HepG2 (cell line): ENCODE results near the gene TPRX1. TPM values are rescaled to one million over a fixed set of nuclear protein-coding genes. Genes with fewer than 3 reads are reported as not detected.

ENCODE experiments used
- ATAC-seq: fragments of 200-7000 bp; cut with Tn5 transposase; 3 replicates; pipeline ENCODE4 v1.9.1; 2020; ENCODE audit warnings: mild to moderate bottlenecking, moderate library complexity
- BruUV-seq: library from RNA; stranded (reverse); fragments of 400-500 nt; replicated peaks from 2 replicates; lab custom pipeline; 2021; lab: Mats Ljungman, UMichigan
- CTCF ChIA-PET: fragments of 300-600 bp; formaldehyde crosslinking; extraction: SDS; loops from one replicate; lab custom pipeline; 2021; ENCODE audit warnings: low total read pairs, inconsistent platforms, low intra/inter-chr PET ratio; lab: Yijun Ruan, JAX
- POLR2A ChIA-PET: fragments of 350-600 bp; sonication (Branson Sonifier 250); formaldehyde crosslinking; loops from one replicate; lab custom pipeline; 2020; ENCODE audit warnings: antibody characterized with exemption, inconsistent platforms; lab: Yijun Ruan, JAX
- DNase-seq: peaks from one replicate; pipeline ENCODE4 v3.0.0-alpha.2; 2015; ENCODE audit warnings: low spot score
- FAIRE-seq: peaks from 3 replicates; lab custom pipeline; 2011; peaks lifted over from hg19 to GRCh38; lab: Jason Lieb, UNC
- H2AFZ ChIP-seq: one replicate; pipeline ENCODE4 v1.6.1; 2011; ENCODE audit warnings: low read length, inconsistent platforms
- H3K27ac ChIP-seq: fragments of 300-600 bp; 3 replicates; pipeline ENCODE4 v1.8.0; 2011; ENCODE audit warnings: mixed run types, mild to moderate bottlenecking, mixed read lengths, low read length, inconsistent platforms; ENCODE audit not compliant: insufficient read depth; ENCODE audit errors: extremely low read length
- H3K27me3 ChIP-seq, 2 experiments: fragments of 200-600 bp in 1 of 2; 2 replicates in 1 of 2; 3 replicates in 1 of 2; pipeline versions ENCODE4 v1.6.0 to v1.8.0; 2011; ENCODE audit warnings: low read length in 2 of 2, mild to moderate bottlenecking in 2 of 2, moderate library complexity in 2 of 2, inconsistent platforms in 1 of 2; ENCODE audit not compliant: insufficient read depth in 2 of 2, control insufficient read depth in 1 of 2
- H3K36me3 ChIP-seq, 2 experiments: fragments of 200-600 bp in 1 of 2; replicated peaks in 1 of 2; 2 replicates in 1 of 2; 3 replicates in 1 of 2; pipeline versions ENCODE4 v1.5.1 to v1.8.0; 2011; ENCODE audit warnings: low read length in 2 of 2, inconsistent platforms in 1 of 2; ENCODE audit not compliant: insufficient read depth in 2 of 2, control insufficient read depth in 1 of 2
- H3K4me1 ChIP-seq: 2 replicates; pipeline ENCODE4 v1.5.1; 2012; ENCODE audit warnings: low read length, inconsistent platforms; ENCODE audit not compliant: insufficient read depth
- H3K4me2 ChIP-seq: 2 replicates; pipeline ENCODE4 v1.6.0; 2011; ENCODE audit warnings: low read depth, low read length, inconsistent platforms
- H3K4me3 ChIP-seq, 3 experiments: fragments of 200-600 bp in 1 of 3; sonication (generic), shearing (Covaris generic) in 1 of 3; replicated peaks in 1 of 3; 2 replicates each; pipeline ENCODE4 v1.5.1; 2011 to 2016; ENCODE audit warnings: low read length in 3 of 3, inconsistent platforms in 2 of 3, low read depth in 2 of 3, mild to moderate bottlenecking in 2 of 3, control low read depth in 1 of 3, mixed read lengths in 1 of 3; ENCODE audit not compliant: insufficient read depth in 1 of 3
- H3K79me2 ChIP-seq: one replicate; pipeline ENCODE4 v1.6.1; 2011; ENCODE audit warnings: low read length, inconsistent platforms; ENCODE audit not compliant: insufficient read depth
- H3K9ac ChIP-seq: 2 replicates; pipeline ENCODE4 v1.6.0; 2011; ENCODE audit warnings: mild to moderate bottlenecking, low read depth, low read length, inconsistent platforms; ENCODE audit not compliant: insufficient read depth
- H3K9me3 ChIP-seq: 2 replicates; pipeline ENCODE4 v1.5.1; 2012; ENCODE audit warnings: mild to moderate bottlenecking, low read length
- H4K20me1 ChIP-seq: 2 replicates; pipeline ENCODE4 v1.6.0; 2011; ENCODE audit warnings: inconsistent platforms, mild to moderate bottlenecking, low read length, moderate library complexity; ENCODE audit not compliant: insufficient read depth
- ATF3 ChIP-seq: sonication (generic); formaldehyde crosslinking; IDR thresholded peaks from 2 replicates; pipeline ENCODE4 v1.4.0; 2020; ENCODE audit warnings: missing genetic modification reagents
- ERF ChIP-seq: IDR thresholded peaks from 2 replicates; pipeline ENCODE4 v1.6.1; 2018; ENCODE audit warnings: missing biosample characterization, missing genetic modification reagents
- ESRRA ChIP-seq: sonication (generic); formaldehyde crosslinking; IDR thresholded peaks from 2 replicates; pipeline ENCODE4 v1.5.1; 2020; ENCODE audit warnings: mild to moderate bottlenecking, low read depth, missing genetic modification reagents
- FOXK2 ChIP-seq: fragments of 450-650 bp; IDR thresholded peaks from 2 replicates; pipeline ENCODE4 v1.6.1; 2016
- GTF3A ChIP-seq: sonication (generic); formaldehyde crosslinking; conservative IDR thresholded peaks from 2 replicates; pipeline ENCODE4 v1.4.0; 2020; ENCODE audit warnings: mild to moderate bottlenecking, missing genetic modification reagents
- HMGA1 ChIP-seq: sonication (generic); formaldehyde crosslinking; conservative IDR thresholded peaks from 2 replicates; pipeline ENCODE4 v1.4.0; 2020; ENCODE audit warnings: missing genetic modification reagents
- HNF1A ChIP-seq, 2 experiments: sonication (generic) in 1 of 2; formaldehyde crosslinking in 1 of 2; IDR thresholded peaks; 2 replicates each; pipeline versions ENCODE4 v1.4.0 to v1.6.1; 2016 to 2020; ENCODE audit warnings: borderline replicate concordance in 1 of 2, low read depth in 1 of 2, mild to moderate bottlenecking in 1 of 2, missing genetic modification reagents in 1 of 2
- HNRNPH1 ChIP-seq: fragments of 200-400 bp; formaldehyde crosslinking; optimal IDR thresholded peaks from 2 replicates; pipeline ENCODE3; 2017; ENCODE audit warnings: mild to moderate bottlenecking, low read depth, low read length
- MYNN ChIP-seq: sonication (generic); formaldehyde crosslinking; IDR thresholded peaks from 2 replicates; pipeline ENCODE4 v1.4.0; 2020; ENCODE audit warnings: mild to moderate bottlenecking, low read depth, missing genetic modification reagents
- NR2F2 ChIP-seq: IDR thresholded peaks from 2 replicates; pipeline ENCODE4 v1.6.1; 2012; ENCODE audit warnings: low read depth, inconsistent platforms, borderline replicate concordance
- PHF5A ChIP-seq: IDR thresholded peaks from one replicate; pipeline ENCODE4 v1.6.1; 2018; ENCODE audit warnings: low read depth, missing genetic modification reagents; ENCODE audit not compliant: unreplicated experiment
- POLR2AphosphoS5 ChIP-seq: IDR thresholded peaks from 2 replicates; pipeline ENCODE4 v1.6.1; 2012; ENCODE audit warnings: low read depth, low read length
- RXRA ChIP-seq: sonication (generic); formaldehyde crosslinking; IDR thresholded peaks from 2 replicates; pipeline ENCODE4 v1.5.1; 2020; ENCODE audit warnings: missing genetic modification reagents
- SIX1 ChIP-seq: sonication (generic); formaldehyde crosslinking; IDR thresholded peaks from 2 replicates; pipeline ENCODE4 v1.4.0; 2020; ENCODE audit warnings: missing genetic modification reagents, borderline replicate concordance
- ZBTB7A ChIP-seq: sonication (generic); formaldehyde crosslinking; IDR thresholded peaks from 2 replicates; pipeline ENCODE4 v1.8.0; 2022; ENCODE audit warnings: mild to moderate bottlenecking, missing genetic modification reagents
- ZFP36L1 ChIP-seq: sonication (generic); formaldehyde crosslinking; IDR thresholded peaks from 2 replicates; pipeline ENCODE4 v1.8.0; 2022; ENCODE audit warnings: mild to moderate bottlenecking, missing genetic modification reagents, moderate library complexity
- ZNF225 ChIP-seq: sonication (generic); formaldehyde crosslinking; IDR thresholded peaks from 2 replicates; pipeline ENCODE4 v1.4.0; 2020; ENCODE audit warnings: mild to moderate bottlenecking, missing genetic modification reagents
- ZNF354B ChIP-seq: sonication (generic); formaldehyde crosslinking; IDR thresholded peaks from 2 replicates; pipeline ENCODE4 v1.8.0; 2022; ENCODE audit warnings: mild to moderate bottlenecking, missing genetic modification reagents
- ZNF713 ChIP-seq: sonication (generic); formaldehyde crosslinking; IDR thresholded peaks from 2 replicates; pipeline ENCODE4 v1.4.0; 2020; ENCODE audit warnings: mild to moderate bottlenecking, missing genetic modification reagents
- ZSCAN22 ChIP-seq: sonication (generic); formaldehyde crosslinking; IDR thresholded peaks from 2 replicates; pipeline ENCODE4 v1.4.0; 2020; ENCODE audit warnings: mild to moderate bottlenecking, missing genetic modification reagents
- WGBS: methylation state at CpG from one replicate; pipeline ENCODE4 v1.1.6; 2017; ENCODE audit warnings: low lambda C conversion rate; 5-methylcytosine and 5-hydroxymethylcytosine counted together
- in situ Hi-C: cut with HindIII; loops from 2 replicates; pipeline ENCODE4 v1.10.0; 2017; ENCODE audit warnings: low pct_unique_long_range_greater_than_20kb; ENCODE audit not compliant: extremely low pct_ligation_motif_present
- intact Hi-C: fragments of 100-400 bp; cut with micrococcal nuclease; formaldehyde crosslinking; loops from one replicate; pipeline ENCODE4 v1.10.0; 2022; ENCODE audit not compliant: unreplicated experiment
- polyA plus RNA-seq, 8 experiments: library from polyadenylated mRNA; depleted of rRNA in 3 of 8; stranded (reverse) in 7 of 8; unstranded in 1 of 8; fragments of >200 nt; fragmentation: Illumina TruSeq in 4 of 8; extraction: Trizol in 4 of 8; gene quantifications; 2 replicates each; pipeline versions ENCODE4 v1.2.1 to v1.2.3, GENCODE V29; 2011 to 2016; ENCODE audit warnings: low read depth in 4 of 8, missing spikeins in 1 of 8, mixed read lengths in 1 of 8; ENCODE audit not compliant: insufficient read depth in 1 of 8
- total RNA-seq, 5 experiments: library from RNA; depleted of rRNA; stranded (reverse); fragments of >200 nt; fragmentation: Illumina TruSeq; extraction: Trizol; gene quantifications; 2 replicates each; pipeline ENCODE4 v1.2.3, GENCODE V29; 2016; ENCODE audit warnings: low read depth in 1 of 5

TPRX1 gene
- total and polyA plus RNA-seq, 2 of the 13 experiments (the other 11 are each of a cell fraction or from before 2014, with no cell fraction given) = not detected

GRCh38 chr19:47758443-47758804 is 45.9 kb downstream of the TPRX1 start (continued):
- no peak for TF ChIP-seq ATF3 (CRISPR knock-in tag)
- no peak for TF ChIP-seq HNRNPH1
- no peak for TF ChIP-seq ESRRA (CRISPR knock-in tag)
- no peak for TF ChIP-seq ZSCAN22 (CRISPR knock-in tag)
- TF ChIP-seq MYNN (CRISPR knock-in tag) = no peak

GRCh38 chr19:47757617-47758442 is 46.5 kb downstream of the TPRX1 start:
- Histone ChIP-seq H3K4me2 (peak overlapping the region; percentile 15; the same call in 1 of the 2 replicates), H3K27me3 (no peaks in the 10 kb centered on the region), H3K4me3 (no peak overlapping the region), H3K4me1 (peaks cover 28% of the 10 kb centered on the region), H4K20me1 (0 out of 2 replicates have a peak, but pooled peaks cover 5% of the 10 kb centered on the region), H2AFZ (no peak overlapping the region), H3K9me3 (no peaks in the 10 kb centered on the region), H3K9ac (no peak overlapping the region), H3K27ac (no peak overlapping the region), H3K36me3 (peaks cover 12 to 44% of the 10 kb centered on the region in 2 experiments; a peak in 4 of 5 replicates), H3K79me2 (no peaks in the 10 kb centered on the region)
- FAIRE-seq = peak; percentile 67
- DNase-seq = peak; percentile 56
- intact Hi-C loops (no loop called here), in situ Hi-C loops (no loop called here)
- ChIA-PET POLR2A (interaction anchor here (0.9 to 1.3 kb wide), 3 partner anchors 12 to 21 kb away, joined by 3 to 5 read pairs (median 5); partner anchors contain the start of genes NOP53 and SELENOW), CTCF (no interaction called here)
- ATAC-seq = peak; percentile 49
- WGBS = 53% methylated on average over 13 of the region's 14 CpGs
- TSS peak; percentile 34 for BruUV-seq
- TF ChIP-seq ZFP36L1 (CRISPR knock-in tag) (no peak), ZNF225 (no peak), PHF5A (no peak), ZBTB7A (CRISPR knock-in tag) (no peak), HMGA1 (CRISPR knock-in tag) (no peak), SIX1 (CRISPR knock-in tag) (no peak), GTF3A (CRISPR knock-in tag) (no peak), POLR2AphosphoS5 (no peak), ZNF713 (CRISPR knock-in tag) (no peak), ERF (CRISPR knock-in tag) (no peak), FOXK2 (no peak), NR2F2 (no peak), HNF1A (IDR thresholded peaks at IDR 0.05; ENCODE audit: low read depth) (peak; percentile 55), HNF1A (CRISPR knock-in tag; IDR thresholded peaks at IDR 0.05; ENCODE audit: borderline replicate concordance) (0 out of 2 replicates have a peak, but pooled peaks have one; percentile 50), ZNF354B (CRISPR knock-in tag) (no peak), RXRA (no peak; the same call in 1 of the 2 replicates)
